Endothelial cell of umbilical vein (primary cell): Measurements from ENCODE around the gene GAB2. TPM values are rescaled to one million over a fixed set of nuclear protein-coding genes. Genes with fewer than 3 reads are reported as not detected.

Source experiments
- BruUV-seq: library from RNA; stranded (reverse); fragments of 400-500 nt; replicated peaks from 2 replicates; lab custom pipeline; 2021; lab: Mats Ljungman, UMichigan
- CTCF ChIA-PET: fragments of 300-600, 350-600 bp; sonication (Branson Sonifier 250); formaldehyde crosslinking; loops from one replicate; lab custom pipeline; 2021; ENCODE audit warnings: antibody characterized with exemption, inconsistent platforms; lab: Charles Lee
- POLR2A ChIA-PET: fragments of 300-600, 350-600 bp; sonication (Branson Sonifier 250); formaldehyde crosslinking; loops from one replicate; lab custom pipeline; 2021; ENCODE audit warnings: antibody characterized with exemption, inconsistent platforms; lab: Charles Lee
- DNase-seq: peaks from one replicate; pipeline ENCODE4 v3.0.0-alpha.2; 2011; ENCODE audit warnings: low read depth, low spot score
- FAIRE-seq: peaks from 2 replicates; lab custom pipeline; 2011; peaks lifted over from hg19 to GRCh38; lab: Jason Lieb, UNC
- H2AFZ ChIP-seq: 2 replicates; pipeline ENCODE4 v1.6.0; 2012; ENCODE audit warnings: low read depth, low read length, control low read depth, inconsistent platforms
- H3K27ac ChIP-seq: 2 replicates; pipeline ENCODE4 v1.5.1; 2011; ENCODE audit warnings: low read depth, mild to moderate bottlenecking, control low read depth, low read length, moderate library complexity; ENCODE audit not compliant: insufficient read depth
- H3K27me3 ChIP-seq, 2 experiments: 2 replicates each; pipeline versions ENCODE4 v1.6.0 to v1.6.1; 2011; ENCODE audit warnings: low read length in 2 of 2, mixed read lengths in 1 of 2; ENCODE audit not compliant: control insufficient read depth in 2 of 2, insufficient read depth in 2 of 2
- H3K36me3 ChIP-seq, 2 experiments: 2 replicates in 1 of 2; 3 replicates in 1 of 2; pipeline ENCODE4 v1.5.1; 2011; ENCODE audit warnings: low read length in 2 of 2, mild to moderate bottlenecking in 1 of 2, moderate library complexity in 1 of 2; ENCODE audit not compliant: control insufficient read depth in 2 of 2, insufficient read depth in 2 of 2; ENCODE audit errors: extremely low read depth in 1 of 2
- H3K4me1 ChIP-seq: 3 replicates; pipeline ENCODE4 v1.5.1; 2011; ENCODE audit warnings: mild to moderate bottlenecking, low read length; ENCODE audit not compliant: control insufficient read depth, insufficient read depth; ENCODE audit errors: extremely low read depth
- H3K4me2 ChIP-seq: 2 replicates; pipeline ENCODE4 v1.6.1; 2011; ENCODE audit warnings: low read length, control low read depth, mixed read lengths; ENCODE audit not compliant: insufficient read depth
- H3K4me3 ChIP-seq, 3 experiments: fragments of 200-600 bp in 1 of 3; sonication (generic), shearing (Covaris generic) in 1 of 3; replicated peaks in 1 of 3; 2 replicates each; pipeline ENCODE4 v1.5.1; 2011 to 2016; ENCODE audit warnings: control low read depth in 3 of 3, low read length in 3 of 3, mild to moderate bottlenecking in 2 of 3, inconsistent platforms in 1 of 3, low read depth in 1 of 3, moderate library complexity in 1 of 3; ENCODE audit not compliant: insufficient read depth in 1 of 3
- H3K79me2 ChIP-seq: 2 replicates; pipeline ENCODE4 v1.6.0; 2012; ENCODE audit warnings: low read length, inconsistent platforms; ENCODE audit not compliant: control insufficient read depth, insufficient read depth
- H3K9ac ChIP-seq: replicated peaks from 2 replicates; pipeline ENCODE3; 2011; ENCODE audit warnings: low read length, control low read depth; ENCODE audit not compliant: insufficient read depth; ENCODE audit errors: extremely low read depth
- H3K9me1 ChIP-seq: replicated peaks from 3 replicates; pipeline ENCODE4 v1.6.0; 2011; ENCODE audit warnings: mild to moderate bottlenecking, low read length; ENCODE audit not compliant: control insufficient read depth, insufficient read depth; ENCODE audit errors: extremely low read depth
- H3K9me3 ChIP-seq: replicated peaks from 2 replicates; pipeline ENCODE4 v1.5.1; 2012; ENCODE audit warnings: low read length, inconsistent platforms; ENCODE audit not compliant: control insufficient read depth, insufficient read depth
- H4K20me1 ChIP-seq: replicated peaks from 2 replicates; pipeline ENCODE3; 2011; ENCODE audit warnings: mild to moderate bottlenecking, low read length; ENCODE audit not compliant: control insufficient read depth, insufficient read depth; ENCODE audit errors: extremely low read depth
- CTCF ChIP-seq, 2 donors: IDR thresholded peaks; 1 replicate in 1 of 2; 2 replicates in 1 of 2; pipeline ENCODE4 v1.5.1; 2011; ENCODE audit warnings: low read length in 2 of 2, mild to moderate bottlenecking in 2 of 2, moderate library complexity in 2 of 2, control low read depth in 1 of 2, inconsistent platforms in 1 of 2, low read depth in 1 of 2; ENCODE audit not compliant: insufficient read depth in 1 of 2; ENCODE audit errors: extremely low read depth in 1 of 2
- EZH2 ChIP-seq: IDR thresholded peaks from 2 replicates; pipeline ENCODE4 v1.6.1; 2012; ENCODE audit warnings: borderline replicate concordance, low read depth, mild to moderate bottlenecking, moderate library complexity, low read length, inconsistent platforms; ENCODE audit not compliant: severe bottlenecking
- FOS ChIP-seq: IDR thresholded peaks from 2 replicates; pipeline ENCODE4 v1.6.1; 2011; ENCODE audit warnings: mild to moderate bottlenecking, low read length, moderate library complexity, borderline replicate concordance; ENCODE audit not compliant: insufficient read depth
- GATA2 ChIP-seq: IDR thresholded peaks from 2 replicates; pipeline ENCODE4 v1.7.0; 2011; ENCODE audit warnings: low read depth, mild to moderate bottlenecking, moderate library complexity, mixed read lengths, low read length; ENCODE audit not compliant: insufficient read length, insufficient read depth
- JUN ChIP-seq: IDR thresholded peaks from 2 replicates; pipeline ENCODE4 v1.6.1; 2011; ENCODE audit warnings: borderline replicate concordance, low read depth; ENCODE audit not compliant: insufficient read length, insufficient read depth
- MAX ChIP-seq: IDR thresholded peaks from 2 replicates; pipeline ENCODE4 v1.6.1; 2011; ENCODE audit not compliant: insufficient read depth, insufficient read length
- MYC ChIP-seq: IDR thresholded peaks from one replicate; pipeline ENCODE4 v1.6.1; 2011; ENCODE audit warnings: mild to moderate bottlenecking, low read depth, low read length
- POLR2A ChIP-seq: IDR thresholded peaks from 2 replicates; pipeline ENCODE4 v1.6.1; 2012; ENCODE audit warnings: low read depth, mild to moderate bottlenecking, control low read depth, low read length
- POLR2AphosphoS5 ChIP-seq: IDR thresholded peaks from 2 replicates; pipeline ENCODE4 v1.6.1; 2012; ENCODE audit warnings: low read depth, mild to moderate bottlenecking, control low read depth, low read length, moderate library complexity; ENCODE audit not compliant: insufficient read depth
- dilution Hi-C: fragments of 300-500 bp; cut with MboI; formaldehyde crosslinking; loops from one replicate; pipeline ENCODE4 v1.15.0; 2019; ENCODE audit warnings: low sequenced_read_pairs; ENCODE audit not compliant: extremely low pct_ligation_motif_present
- intact Hi-C: fragments of 100-400 bp; cut with micrococcal nuclease; formaldehyde crosslinking; loops from one replicate; pipeline ENCODE4 v1.10.0; 2022
- polyA plus RNA-seq, 4 experiments: library from polyadenylated mRNA; depleted of rRNA in 3 of 4; stranded (reverse) in 3 of 4; unstranded in 1 of 4; fragments of >200 nt; gene quantifications; 2 replicates each; pipeline versions ENCODE4 v1.2.1 to v1.2.3, GENCODE V29; 2011 to 2012; ENCODE audit warnings: missing spikeins in 1 of 4
- total RNA-seq: library from RNA; stranded (reverse); gene quantifications from 2 replicates; pipeline ENCODE4 v1.2.3, GENCODE V29; 2021

Gene GAB2
- total and polyA plus RNA-seq, 2 donors (not counting 3 experiments of a cell fraction or from before 2014, with no cell fraction given), result 19.6 to 39.6 TPM

GRCh38 chr11:78398715-78399114 lies 18.9 kb downstream of the GAB2 start:
- H3K4me2 ChIP-seq, result no peak overlapping the region
- H3K9ac ChIP-seq, result no peak overlapping the region
- peaks cover 77% of the 10 kb centered on the region for H3K79me2 ChIP-seq
- TF ChIP-seq POLR2A (no peak), EZH2 (no peak), MAX (no peak), JUN (no peak), CTCF (IDR thresholded peaks at IDR 0.05; ENCODE audit: extremely low read depth in 1 of 2, insufficient read depth in 1 of 2, low read depth in 1 of 2, low read length in 2 of 2) (no peak), POLR2AphosphoS5 (no peak), MYC (no peak), FOS (no peak), GATA2 (no peak)
- no peaks in the 10 kb centered on the region for H3K27me3 ChIP-seq
- POLR2A ChIA-PET, result no interaction called here
- intact Hi-C loops, result no loop called here
- peaks cover 14% of the 10 kb centered on the region for H4K20me1 ChIP-seq
- H3K9me3 ChIP-seq, result no peaks in the 10 kb centered on the region
- dilution Hi-C loops, result no loop called here
- H3K36me3 ChIP-seq, result no peaks in the 10 kb centered on the region
- H3K4me1 ChIP-seq, result no peaks in the 10 kb centered on the region
- BruUV-seq, result no TSS peak
- CTCF ChIA-PET, result interaction anchor here (1.0 to 3.1 kb wide), 4 partner anchors 18 to 170 kb away, joined by 3 to 10 read pairs (median 4); no protein-coding TSS in a partner anchor
- no peak for FAIRE-seq
- DNase-seq, result no peak
- no peak overlapping the region for H2AFZ ChIP-seq
- no peak overlapping the region for H3K27ac ChIP-seq
- H3K9me1 ChIP-seq, result no peaks in the 10 kb centered on the region
- H3K4me3 ChIP-seq, result no peak overlapping the region
